Caco-2 (cell line): ENCODE data around the gene FAM161A. TPM values are rescaled to one million over a fixed set of nuclear protein-coding genes. Genes with fewer than 3 reads are reported as not detected.
"Not testable (repeated sequence)": the region's sequence is repeated elsewhere in the genome, so short reads cannot be mapped to it uniquely, and the experiment has no call there.

Source experiments
- BruUV-seq: library from RNA; stranded (reverse); fragments of 400-500 nt; replicated peaks from 2 replicates; lab custom pipeline; 2021; lab: Mats Ljungman, UMichigan
- CTCF ChIA-PET: fragments of 300-600 bp; sonication (Branson Sonifier 250); formaldehyde crosslinking; loops from one replicate; lab custom pipeline; 2022; ENCODE audit warnings: antibody characterized with exemption; lab: Charles Lee
- POLR2A ChIA-PET: fragments of 300-600 bp; sonication (Branson Sonifier 250); formaldehyde crosslinking; loops from one replicate; lab custom pipeline; 2022; ENCODE audit warnings: antibody characterized with exemption; lab: Charles Lee
- DNase-seq, 2 experiments: peaks; one replicate each; pipeline versions ENCODE4 v3.0.0 to v3.0.0-alpha.2; 2020 to 2022
- H3K27me3 ChIP-seq: replicated peaks from 2 replicates; pipeline ENCODE4 v1.6.0; 2011; ENCODE audit warnings: low read length; ENCODE audit not compliant: control insufficient read depth, insufficient read depth
- H3K36me3 ChIP-seq: 2 replicates; pipeline ENCODE4 v1.5.1; 2011; ENCODE audit warnings: low read length; ENCODE audit not compliant: control insufficient read depth, insufficient read depth
- H3K4me1 ChIP-seq: fragments of 250-450 bp; sonication (Bioruptor Pico); 2 replicates; pipeline ENCODE4 v1.5.1; 2020; ENCODE audit warnings: mild to moderate bottlenecking
- H3K4me3 ChIP-seq: 2 replicates; pipeline ENCODE4 v1.5.1; 2011; ENCODE audit warnings: low read depth, mild to moderate bottlenecking, control low read depth, low read length
- H3K9me3 ChIP-seq: fragments of 250-450 bp; sonication (Bioruptor Pico); 2 replicates; pipeline ENCODE4 v1.5.1; 2020; ENCODE audit warnings: mild to moderate bottlenecking, moderate library complexity
- H3K27ac Mint-ChIP-seq: one replicate; pipeline ENCODE4 v1.8.0; 2022; ENCODE audit warnings: mixed read lengths; ENCODE audit not compliant: unreplicated experiment
- H3K27me3 Mint-ChIP-seq: one replicate; pipeline ENCODE4 v1.8.0; 2022; ENCODE audit warnings: mixed read lengths; ENCODE audit not compliant: insufficient read depth, unreplicated experiment
- H3K36me3 Mint-ChIP-seq: one replicate; pipeline ENCODE4 v1.8.0; 2022; ENCODE audit warnings: mild to moderate bottlenecking, mixed read lengths; ENCODE audit not compliant: insufficient read depth, unreplicated experiment
- H3K4me1 Mint-ChIP-seq: one replicate; pipeline ENCODE4 v1.8.0; 2022; ENCODE audit warnings: low read depth, mixed read lengths; ENCODE audit not compliant: unreplicated experiment
- H3K4me3 Mint-ChIP-seq: one replicate; pipeline ENCODE4 v1.8.0; 2022; ENCODE audit warnings: mild to moderate bottlenecking, moderate library complexity, mixed read lengths; ENCODE audit not compliant: unreplicated experiment
- H3K9me3 Mint-ChIP-seq: one replicate; pipeline ENCODE4 v1.8.0; 2022; ENCODE audit warnings: mixed read lengths; ENCODE audit not compliant: unreplicated experiment
- intact Hi-C: fragments of 100-400 bp; cut with micrococcal nuclease; formaldehyde crosslinking; loops from one replicate; pipeline ENCODE4 v1.10.0; 2022; ENCODE audit not compliant: unreplicated experiment
- total RNA-seq: library from RNA; stranded (reverse); gene quantifications from 2 replicates; pipeline ENCODE4 v1.2.3, GENCODE V29; 2022
- TF ChIP-seq, protein P1 (sequence below), 2 experiments: fragments of 200-600 bp in 1 of 2; IDR thresholded peaks; 1 replicate in 1 of 2; 2 replicates in 1 of 2; pipeline versions ENCODE4 v1.5.1 to v1.8.0; 2011 to 2022; ENCODE audit warnings: antibody characterized with exemption in 1 of 2, control low read depth in 1 of 2, inconsistent platforms in 1 of 2, low read depth in 1 of 2, low read length in 1 of 2, mild to moderate bottlenecking in 1 of 2, moderate library complexity in 1 of 2; ENCODE audit not compliant: insufficient read depth in 1 of 2, severe bottlenecking in 1 of 2, unreplicated experiment in 1 of 2

FAM161A gene
- total RNA-seq, 1 experiment from 2014 or later, result 9.8 TPM

DNA sequence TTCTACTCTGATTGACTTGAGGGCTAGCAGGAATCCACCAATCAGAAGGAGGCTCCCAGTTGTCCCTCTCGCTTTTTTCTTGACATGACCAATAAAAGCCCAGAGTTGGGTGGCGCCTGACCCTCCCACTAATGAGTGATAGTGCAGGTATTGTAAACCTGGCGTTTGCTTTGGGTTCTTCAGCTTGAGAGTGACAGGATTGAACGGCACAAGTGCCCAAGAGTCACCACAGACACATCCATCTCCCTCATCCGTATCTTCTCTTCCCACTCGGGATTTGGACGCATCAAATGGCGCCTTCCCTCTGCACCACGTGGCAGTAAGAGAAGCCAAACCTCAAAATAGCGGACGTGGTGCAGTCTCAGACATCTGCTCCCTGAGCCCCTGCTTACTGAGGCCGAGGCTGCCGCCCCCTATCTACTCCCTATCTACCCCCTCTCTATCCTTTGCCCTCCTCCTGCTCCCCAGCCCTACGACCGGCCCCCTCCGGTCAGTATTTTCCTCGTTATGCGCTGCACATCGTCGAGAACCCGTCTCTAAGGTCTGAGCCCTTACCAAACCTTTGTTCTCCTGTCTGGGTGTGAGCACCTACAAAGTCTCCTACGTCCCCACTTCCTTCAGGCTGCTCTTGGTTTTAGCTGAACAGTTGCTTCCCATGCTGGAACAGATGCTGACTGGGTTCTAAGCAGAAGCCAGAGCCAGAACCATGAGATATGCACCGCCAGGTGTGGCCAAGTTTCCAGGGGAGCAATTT, 881 bp upstream of the FAM161A start:
- peak; percentile 96 to 97 for DNase-seq
- BruUV-seq, result no TSS peak
- CTCF ChIA-PET, result interaction anchor here (0.6 kb wide), 2 partner anchors 32 to 1987 kb away, joined by 3 read pairs; no protein-coding TSS in a partner anchor
- H3K4me3 ChIP-seq, result peak overlapping the region; percentile 96
- POLR2A ChIA-PET, result interaction anchor here (0.6 to 1.2 kb wide), 5 partner anchors 11 to 474 kb away, joined by 3 to 9 read pairs (median 6); partner anchors contain the start of gene XPO1
- peaks cover 5% of the 10 kb centered on the region for H3K4me1 ChIP-seq
- H3K27me3 ChIP-seq, result no peaks in the 10 kb centered on the region
- Mint-ChIP-seq H3K27ac (peak overlapping the region; percentile 83), H3K27me3 (no peaks in the 10 kb centered on the region), H3K9me3 (no peaks in the 10 kb centered on the region), H3K36me3 (peaks cover 9% of the 10 kb centered on the region), H3K4me1 (no peaks in the 10 kb centered on the region), H3K4me3 (peak overlapping the region; percentile 84)
- no peaks in the 10 kb centered on the region for H3K36me3 ChIP-seq
- intact Hi-C loops, result loop anchor here (1.0 to 2.0 kb wide), 3 partner anchors 46 to 316 kb away; partner anchors contain the start of gene XPO1
- no peaks in the 10 kb centered on the region for H3K9me3 ChIP-seq
- TF ChIP-seq, protein P1, sequence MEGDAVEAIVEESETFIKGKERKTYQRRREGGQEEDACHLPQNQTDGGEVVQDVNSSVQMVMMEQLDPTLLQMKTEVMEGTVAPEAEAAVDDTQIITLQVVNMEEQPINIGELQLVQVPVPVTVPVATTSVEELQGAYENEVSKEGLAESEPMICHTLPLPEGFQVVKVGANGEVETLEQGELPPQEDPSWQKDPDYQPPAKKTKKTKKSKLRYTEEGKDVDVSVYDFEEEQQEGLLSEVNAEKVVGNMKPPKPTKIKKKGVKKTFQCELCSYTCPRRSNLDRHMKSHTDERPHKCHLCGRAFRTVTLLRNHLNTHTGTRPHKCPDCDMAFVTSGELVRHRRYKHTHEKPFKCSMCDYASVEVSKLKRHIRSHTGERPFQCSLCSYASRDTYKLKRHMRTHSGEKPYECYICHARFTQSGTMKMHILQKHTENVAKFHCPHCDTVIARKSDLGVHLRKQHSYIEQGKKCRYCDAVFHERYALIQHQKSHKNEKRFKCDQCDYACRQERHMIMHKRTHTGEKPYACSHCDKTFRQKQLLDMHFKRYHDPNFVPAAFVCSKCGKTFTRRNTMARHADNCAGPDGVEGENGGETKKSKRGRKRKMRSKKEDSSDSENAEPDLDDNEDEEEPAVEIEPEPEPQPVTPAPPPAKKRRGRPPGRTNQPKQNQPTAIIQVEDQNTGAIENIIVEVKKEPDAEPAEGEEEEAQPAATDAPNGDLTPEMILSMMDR (IDR thresholded peaks at IDR 0.05; ENCODE audit: insufficient read depth in 1 of 2, low read depth in 1 of 2, low read length in 1 of 2, severe bottlenecking in 1 of 2, unreplicated experiment in 1 of 2), result no peak

DNA sequence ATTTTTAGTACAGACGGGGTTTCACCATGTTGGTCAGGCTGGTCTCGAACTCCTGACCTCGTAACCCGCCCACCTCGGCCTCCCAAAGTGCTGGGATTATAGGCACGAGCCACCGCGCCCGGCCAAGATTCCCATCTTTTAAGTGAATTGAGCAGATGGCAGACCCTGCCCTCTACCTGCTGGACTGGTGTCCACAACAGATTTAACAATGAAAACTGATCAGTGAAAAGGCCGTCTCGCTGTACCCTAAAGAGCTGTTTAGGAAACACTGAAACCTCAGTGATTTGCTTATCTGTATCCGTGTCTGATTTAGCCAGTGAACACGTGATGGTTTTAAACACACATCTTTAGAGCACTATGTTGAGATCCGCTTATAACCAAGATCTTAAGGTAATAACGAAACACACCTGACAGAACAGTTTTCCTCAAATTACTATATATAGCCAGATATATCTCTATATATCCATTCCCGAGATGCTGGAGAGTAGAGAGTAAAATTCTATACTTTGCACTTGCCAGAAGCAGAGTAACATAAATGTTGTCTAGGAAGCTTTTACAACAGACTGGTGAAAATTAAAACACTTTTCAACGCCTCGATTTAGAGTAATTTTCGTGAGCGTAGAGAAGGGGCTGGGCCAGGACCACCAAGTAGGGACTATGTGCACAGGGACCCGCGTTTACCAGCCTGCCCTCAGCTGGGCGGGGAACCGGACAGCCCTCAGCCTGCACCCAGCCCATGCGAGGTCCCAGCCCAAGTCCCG, 594 bp downstream of the FAM161A start:
- no peaks in the 10 kb centered on the region for H3K9me3 Mint-ChIP-seq
- H3K27me3 Mint-ChIP-seq, result no peaks in the 10 kb centered on the region

DNA sequence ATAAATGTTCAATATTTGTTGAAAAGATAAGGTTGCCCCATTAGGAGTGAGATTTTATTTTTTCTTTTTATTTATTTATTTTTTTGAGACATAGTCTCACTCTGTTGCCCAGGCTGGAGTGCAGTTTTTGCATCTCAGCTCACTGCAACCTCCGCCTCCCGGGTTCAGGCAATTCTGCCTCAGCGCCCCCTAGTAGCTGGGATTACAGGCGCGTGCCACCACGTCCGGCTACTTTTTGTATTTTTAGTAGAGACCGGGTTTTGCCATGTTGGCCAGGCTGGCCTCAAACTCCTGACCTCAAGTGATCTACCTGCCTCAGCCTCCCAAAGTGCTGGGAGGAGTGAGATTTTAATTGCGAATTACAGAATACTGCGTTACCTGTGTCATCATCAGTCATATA, 2.6 kb downstream of the FAM161A start:
- H3K36me3 Mint-ChIP-seq, H3K4me1 Mint-ChIP-seq, H3K4me3 Mint-ChIP-seq, POLR2A ChIA-PET, BruUV-seq, H3K4me1 ChIP-seq, DNase-seq, H3K9me3 Mint-ChIP-seq, H3K36me3 ChIP-seq, H3K4me3 ChIP-seq, CTCF ChIA-PET, H3K27ac Mint-ChIP-seq, H3K27me3 ChIP-seq, H3K9me3 ChIP-seq, intact Hi-C loops, H3K27me3 Mint-ChIP-seq: not testable (repeated sequence)

More for the DNA sequence above, 594 bp downstream of the FAM161A start:
- Mint-ChIP-seq H3K36me3 (peaks cover 9% of the 10 kb centered on the region), H3K4me3 (peak overlapping the region; percentile 84), H3K4me1 (no peaks in the 10 kb centered on the region), H3K27ac (peak overlapping the region; percentile 83)
- no peaks in the 10 kb centered on the region for H3K27me3 ChIP-seq
- ChIA-PET CTCF (interaction anchor here (0.7 kb wide), 1 partner anchor 17 kb away, joined by 4 read pairs; no protein-coding TSS in a partner anchor), POLR2A (no interaction called here)
- intact Hi-C loops, result no loop called here
- DNase-seq, result peak; percentile 39 to 40
- H3K9me3 ChIP-seq, result no peaks in the 10 kb centered on the region
- TF ChIP-seq, protein P1 (IDR thresholded peaks at IDR 0.05; ENCODE audit: insufficient read depth in 1 of 2, low read depth in 1 of 2, low read length in 1 of 2, severe bottlenecking in 1 of 2, unreplicated experiment in 1 of 2), result peak in 1 of 2 experiments; percentile 15
- H3K36me3 ChIP-seq, result no peaks in the 10 kb centered on the region
- peak overlapping the region; percentile 96 for H3K4me3 ChIP-seq
- H3K4me1 ChIP-seq, result peaks cover 5% of the 10 kb centered on the region
- BruUV-seq, result TSS peak; percentile 48
